Suprapubic skin (tissue), 4 donors: ENCODE measurements around the gene RAB31.

Experiments
- CTCF ChIP-seq, 2 donors: fragments of 200-600 bp in 1 of 2; fragments of 450-650 bp in 1 of 2; sonication (generic) in 1 of 2; IDR thresholded peaks; one replicate each; pipeline ENCODE4 v1.5.1; 2016 to 2019; ENCODE audit warnings: antibody characterized with exemption in 2 of 2, mild to moderate bottlenecking in 1 of 2, moderate library complexity in 1 of 2
- EP300 ChIP-seq: sonication (generic); formaldehyde crosslinking; IDR thresholded peaks from one replicate; pipeline ENCODE4 v1.6.1; 2017; ENCODE audit warnings: antibody characterized with exemption
- POLR2A ChIP-seq, 2 donors: fragments of 450-650 bp; IDR thresholded peaks; one replicate each; pipeline ENCODE4 v1.6.1; 2017; ENCODE audit warnings: antibody characterized with exemption in 2 of 2, mild to moderate bottlenecking in 2 of 2, moderate library complexity in 2 of 2
- POLR2AphosphoS5 ChIP-seq, 3 donors: sonication (generic); formaldehyde crosslinking; IDR thresholded peaks; one replicate each; pipeline ENCODE4 v1.6.1; 2017; ENCODE audit warnings: antibody characterized with exemption in 3 of 3

GRCh38 chr18:9684881-9685614, 23.1 kb upstream of the RAB31 start:
- TF ChIP-seq CTCF (IDR thresholded peaks at IDR 0.05) (no peak), EP300 (no peak), POLR2A (IDR thresholded peaks at IDR 0.05) (no peak), POLR2AphosphoS5 (IDR thresholded peaks at IDR 0.05) (no peak)
